Epithelial cell of proximal tubule (primary cell): ENCODE data around the gene ARIH2. TPM values are rescaled to one million over a fixed set of nuclear protein-coding genes. Genes with fewer than 3 reads are reported as not detected.
"Not testable (repeated sequence)": the region's sequence is repeated elsewhere in the genome, so short reads cannot be mapped to it uniquely, and the experiment has no call there.

Experiments
- DNase-seq: peaks from one replicate; pipeline ENCODE4 v3.0.0-alpha.2; 2011; ENCODE audit warnings: low read depth
- H3K4me3 ChIP-seq: 2 replicates; pipeline ENCODE4 v1.5.1; 2011; ENCODE audit warnings: low read depth, mild to moderate bottlenecking, low read length
- total RNA-seq: library from RNA; depleted of rRNA; stranded (reverse); fragments of >200 nt; gene quantifications from 2 replicates; pipeline ENCODE4 v1.2.3, GENCODE V29; 2015
- TF ChIP-seq, protein P1 (sequence below): conservative IDR thresholded peaks from 2 replicates; pipeline ENCODE4 v1.5.1; 2012; ENCODE audit warnings: low read depth, mild to moderate bottlenecking, low read length

ARIH2 gene
- total RNA-seq, 1 donor from 2014 or later: 44.8 TPM

DNA sequence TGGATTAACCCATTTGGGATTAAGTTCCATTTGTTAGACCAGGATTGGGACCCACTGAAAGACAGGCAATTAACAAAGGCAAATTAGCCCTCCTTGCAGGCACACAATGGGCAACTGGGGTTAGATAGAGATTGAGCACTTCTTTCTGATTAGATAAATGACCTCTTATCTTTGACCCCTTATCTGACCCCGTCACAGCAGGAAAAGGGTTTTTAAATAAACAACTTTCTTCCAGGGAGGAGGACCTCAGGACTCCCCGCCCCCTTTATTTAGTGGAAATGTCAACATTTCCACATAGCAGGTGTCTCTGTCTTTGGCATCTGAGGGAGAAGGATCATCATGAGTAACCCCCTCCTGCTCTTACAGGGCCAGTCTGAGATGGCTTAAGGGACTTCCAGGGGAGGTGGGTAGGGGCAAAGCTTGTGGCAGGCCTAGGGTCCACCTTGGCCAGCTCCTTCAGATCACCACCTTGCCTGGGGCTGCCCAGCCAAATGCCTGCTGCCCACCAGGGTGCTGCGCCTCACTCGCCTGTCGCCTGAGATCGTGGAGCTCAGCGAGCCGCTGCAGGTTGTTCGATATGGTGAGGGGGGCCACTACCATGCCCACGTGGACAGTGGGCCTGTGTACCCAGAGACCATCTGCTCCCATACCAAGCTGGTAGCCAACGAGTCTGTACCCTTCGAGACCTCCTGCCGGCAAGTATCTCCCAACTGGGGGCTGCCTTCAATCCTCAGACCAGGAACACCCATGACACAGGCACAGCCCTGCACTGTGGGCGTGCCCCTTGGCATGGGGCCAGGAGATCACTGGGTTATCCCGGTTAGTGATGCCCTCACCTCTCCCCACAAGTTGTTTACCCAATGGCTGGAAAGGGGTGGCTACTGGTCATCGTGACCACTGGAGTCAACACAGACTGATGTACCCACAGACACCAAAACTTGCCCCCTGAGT, 86.0 kb downstream of the ARIH2 start:
- TF ChIP-seq, protein P1, sequence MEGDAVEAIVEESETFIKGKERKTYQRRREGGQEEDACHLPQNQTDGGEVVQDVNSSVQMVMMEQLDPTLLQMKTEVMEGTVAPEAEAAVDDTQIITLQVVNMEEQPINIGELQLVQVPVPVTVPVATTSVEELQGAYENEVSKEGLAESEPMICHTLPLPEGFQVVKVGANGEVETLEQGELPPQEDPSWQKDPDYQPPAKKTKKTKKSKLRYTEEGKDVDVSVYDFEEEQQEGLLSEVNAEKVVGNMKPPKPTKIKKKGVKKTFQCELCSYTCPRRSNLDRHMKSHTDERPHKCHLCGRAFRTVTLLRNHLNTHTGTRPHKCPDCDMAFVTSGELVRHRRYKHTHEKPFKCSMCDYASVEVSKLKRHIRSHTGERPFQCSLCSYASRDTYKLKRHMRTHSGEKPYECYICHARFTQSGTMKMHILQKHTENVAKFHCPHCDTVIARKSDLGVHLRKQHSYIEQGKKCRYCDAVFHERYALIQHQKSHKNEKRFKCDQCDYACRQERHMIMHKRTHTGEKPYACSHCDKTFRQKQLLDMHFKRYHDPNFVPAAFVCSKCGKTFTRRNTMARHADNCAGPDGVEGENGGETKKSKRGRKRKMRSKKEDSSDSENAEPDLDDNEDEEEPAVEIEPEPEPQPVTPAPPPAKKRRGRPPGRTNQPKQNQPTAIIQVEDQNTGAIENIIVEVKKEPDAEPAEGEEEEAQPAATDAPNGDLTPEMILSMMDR: no peak
- DNase-seq: no peak
- no peak overlapping the region for H3K4me3 ChIP-seq

DNA sequence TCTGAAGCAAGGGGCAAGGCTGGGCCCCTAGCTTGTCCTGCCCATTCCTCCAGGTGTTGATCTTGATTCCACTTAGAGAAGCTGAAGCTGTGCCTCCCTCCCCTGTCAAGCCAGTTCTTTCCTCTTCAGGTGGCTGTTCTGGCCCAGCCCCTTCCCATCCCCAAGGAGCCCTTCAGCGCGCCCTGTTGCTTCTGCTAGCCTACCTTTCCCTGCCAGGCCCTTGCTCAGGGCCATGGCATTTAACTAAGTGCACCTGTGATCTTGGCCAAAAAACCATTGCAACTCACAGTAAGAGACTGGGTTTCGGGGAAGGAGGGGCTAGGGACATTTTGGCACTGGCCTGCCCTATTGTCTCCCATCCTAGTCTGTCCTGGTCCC, 86.7 kb downstream of the ARIH2 start:
- TF ChIP-seq, protein P1: no peak
- no peak for DNase-seq
- no peak overlapping the region for H3K4me3 ChIP-seq

DNA sequence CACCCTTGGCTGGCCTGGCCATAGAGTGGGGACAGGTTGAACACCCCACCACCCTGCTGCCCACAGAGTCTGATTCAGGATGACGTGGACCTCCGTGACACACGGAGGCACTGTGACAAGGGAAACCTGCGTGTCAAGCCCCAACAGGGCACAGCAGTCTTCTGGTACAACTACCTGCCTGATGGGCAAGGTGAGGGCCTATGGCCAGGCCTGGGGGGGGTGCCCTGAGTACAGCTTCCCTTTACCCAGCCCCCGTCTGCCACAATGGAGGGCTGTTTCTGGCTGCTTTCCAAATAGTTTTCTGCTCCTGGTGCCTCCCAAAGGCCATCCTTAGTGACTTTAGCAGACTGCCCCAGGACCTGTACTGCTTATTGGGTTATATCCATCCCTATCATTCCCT, 87.4 kb downstream of the ARIH2 start:
- no peak for DNase-seq
- TF ChIP-seq, protein P1: no peak
- H3K4me3 ChIP-seq: peak overlapping the region; percentile 70

DNA sequence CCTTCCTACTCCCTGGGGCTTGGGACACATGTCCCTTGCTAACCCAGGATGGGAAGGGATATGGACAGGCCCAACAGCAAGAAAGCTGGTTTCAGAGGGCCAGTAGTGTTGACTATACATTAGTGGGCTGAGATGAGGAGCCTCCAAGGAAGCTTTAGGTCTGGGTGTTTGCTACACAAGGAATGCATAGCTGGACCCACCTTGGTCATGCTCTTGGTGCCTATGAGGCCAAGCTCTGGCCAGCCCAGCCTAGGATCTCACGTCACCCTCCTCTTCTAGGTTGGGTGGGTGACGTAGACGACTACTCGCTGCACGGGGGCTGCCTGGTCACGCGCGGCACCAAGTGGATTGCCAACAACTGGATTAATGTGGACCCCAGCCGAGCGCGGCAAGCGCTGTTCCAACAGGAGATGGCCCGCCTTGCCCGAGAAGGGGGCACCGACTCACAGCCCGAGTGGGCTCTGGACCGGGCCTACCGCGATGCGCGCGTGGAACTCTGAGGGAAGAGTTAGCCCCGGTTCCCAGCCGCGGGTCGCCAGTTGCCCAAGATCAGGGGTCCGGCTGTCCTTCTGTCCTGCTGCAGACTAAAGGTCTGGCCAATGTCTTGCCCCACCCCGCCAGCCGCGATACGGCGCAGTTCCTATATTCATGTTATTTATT, 87.9 kb downstream of the ARIH2 start:
- peak overlapping the region; percentile 70 for H3K4me3 ChIP-seq
- DNase-seq: no peak
- TF ChIP-seq, protein P1: no peak

DNA sequence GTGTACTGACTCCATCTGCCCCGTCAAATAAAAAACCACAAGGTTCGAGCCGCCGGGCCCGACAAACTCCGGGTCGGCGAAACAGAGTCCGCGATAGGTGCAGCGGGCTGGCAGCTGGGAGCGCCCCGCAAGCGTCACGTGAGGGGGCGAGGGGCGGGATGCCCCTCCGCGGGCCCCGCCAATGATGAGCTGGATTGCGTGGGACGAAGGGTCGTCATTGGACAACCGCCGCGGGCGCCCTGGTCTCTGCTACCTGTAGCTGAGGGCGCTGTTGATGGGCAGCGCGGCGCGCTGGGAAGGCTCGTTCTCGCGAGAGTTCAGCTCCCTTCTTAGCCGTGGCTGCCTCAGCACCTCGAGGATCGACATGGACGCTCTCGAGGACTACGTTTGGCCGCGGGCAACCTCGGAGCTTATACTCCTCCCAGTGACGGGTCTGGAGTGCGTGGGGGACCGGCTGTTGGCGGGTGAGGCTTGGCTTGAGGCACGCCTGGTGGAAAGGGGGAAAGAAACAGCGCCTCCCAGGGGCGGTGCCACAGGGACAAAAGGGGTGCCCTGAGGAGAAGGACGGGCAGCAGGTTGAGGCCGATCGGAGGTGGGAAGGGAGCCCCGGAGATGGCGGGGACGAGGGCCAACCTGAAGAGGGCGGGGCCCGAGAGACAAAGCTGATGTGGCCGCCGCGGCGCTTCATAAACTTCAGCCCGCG, 88.6 kb downstream of the ARIH2 start, which contains the start of gene WDR6:
Gene WDR6 (plus strand): TSS at position 324 of the 703 bp plus-strand sequence. CDS start 41 bp downstream, at position 365.
- TF ChIP-seq, protein P1: peak; percentile 55
- peak; percentile 74 for DNase-seq
- peak within 1 kb of the TSS; percentile 70 for H3K4me3 ChIP-seq

DNA sequence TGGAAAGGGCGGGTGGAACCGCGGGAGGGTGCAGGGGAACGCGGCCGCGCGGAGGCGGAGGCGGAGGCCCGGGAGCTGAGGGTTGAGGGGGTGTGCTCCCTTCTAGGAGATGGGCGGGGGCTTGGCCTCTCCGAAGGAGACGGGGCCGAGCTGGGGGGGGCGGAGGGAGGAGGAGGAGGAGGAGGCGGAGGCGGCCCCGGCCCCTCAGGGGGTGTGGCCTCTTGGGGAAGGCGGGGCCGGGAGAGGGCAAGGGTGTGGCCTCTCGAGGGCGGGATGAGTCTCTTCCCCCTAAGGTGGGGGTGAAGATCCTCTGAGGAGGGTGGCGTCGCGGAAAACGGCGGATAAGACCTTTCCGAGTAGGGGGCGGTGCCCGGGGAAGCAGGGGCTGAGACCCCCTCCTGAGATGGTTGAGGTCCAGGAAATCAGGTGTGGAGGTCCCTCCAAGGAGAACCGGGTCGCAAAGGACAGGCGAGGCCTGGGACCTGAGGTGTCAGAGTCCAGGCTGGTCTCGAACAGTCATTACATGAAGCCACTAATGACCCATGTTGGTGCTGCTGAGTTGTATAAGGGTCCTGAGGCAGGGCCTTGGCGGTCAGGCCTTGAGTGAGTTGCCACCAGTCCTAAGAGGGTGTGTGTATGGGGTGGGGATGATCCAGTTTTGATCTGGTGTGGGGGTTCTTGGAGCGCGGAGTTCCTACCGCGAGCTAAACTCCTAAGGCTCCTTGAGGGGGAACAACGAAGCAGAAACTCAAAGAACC, 89.3 kb downstream of the ARIH2 start:
- TF ChIP-seq, protein P1: no peak
- H3K4me3 ChIP-seq: peak overlapping the region; percentile 70
- no peak for DNase-seq

DNA sequence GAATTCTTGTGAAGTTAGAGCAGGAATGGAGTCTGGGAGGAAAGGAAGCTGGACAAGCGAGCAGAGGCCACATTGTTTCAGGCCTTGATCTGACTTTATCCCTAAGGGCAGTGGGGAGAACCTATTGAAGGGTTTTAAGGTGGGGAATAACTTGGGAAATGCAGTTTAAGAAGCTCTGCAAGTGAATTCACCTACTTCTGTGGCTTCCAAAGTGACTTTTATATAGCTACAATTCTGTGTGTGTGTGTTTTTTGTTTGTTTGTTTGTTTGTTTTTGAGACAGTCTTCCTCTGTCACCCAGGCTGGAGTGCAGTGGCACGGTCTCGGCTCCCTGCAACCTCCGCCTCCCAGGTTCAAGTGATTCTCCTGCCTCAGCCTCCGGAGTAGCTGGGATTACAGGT, 90.0 kb downstream of the ARIH2 start:
- peak overlapping the region; percentile 70 for H3K4me3 ChIP-seq
- not testable (repeated sequence) for DNase-seq
